HepG2 (cell line): Measurements from ENCODE around the gene LMCD1. TPM values are rescaled to one million over a fixed set of nuclear protein-coding genes. Genes with fewer than 3 reads are reported as not detected.

ENCODE experiments used
- CEBPB ChIP-seq: IDR thresholded peaks from 2 replicates; pipeline ENCODE4 v1.6.1; 2011; ENCODE audit warnings: low read depth, low read length, improper control_type of control experiment, borderline replicate concordance
- CEBPG ChIP-seq: IDR thresholded peaks from 2 replicates; pipeline ENCODE4 v1.6.1; 2016
- EP300 ChIP-seq, 3 experiments: sonication (generic) in 1 of 3; formaldehyde crosslinking in 1 of 3; IDR thresholded peaks; 2 replicates each; pipeline versions ENCODE4 v1.5.1 to v1.6.1; 2011 to 2020; ENCODE audit warnings: low read depth in 2 of 3, low read length in 2 of 3, borderline replicate concordance in 1 of 3, improper control_type of control experiment in 1 of 3, mild to moderate bottlenecking in 1 of 3, missing genetic modification reagents in 1 of 3, moderate library complexity in 1 of 3
- HMGA1 ChIP-seq: sonication (generic); formaldehyde crosslinking; conservative IDR thresholded peaks from 2 replicates; pipeline ENCODE4 v1.4.0; 2020; ENCODE audit warnings: missing genetic modification reagents
- HNRNPL ChIP-seq: fragments of 200-400 bp; formaldehyde crosslinking; IDR thresholded peaks from 2 replicates; pipeline ENCODE4 v1.6.1; 2017; ENCODE audit warnings: mild to moderate bottlenecking, low read depth, low read length
- HOXA7 ChIP-seq: sonication (generic); formaldehyde crosslinking; IDR thresholded peaks from 2 replicates; pipeline ENCODE4 v1.8.1; 2022; ENCODE audit warnings: mild to moderate bottlenecking, missing genetic modification reagents, moderate library complexity
- KDM5B ChIP-seq: sonication (generic); formaldehyde crosslinking; IDR thresholded peaks from 2 replicates; pipeline ENCODE4 v1.4.0; 2020; ENCODE audit warnings: missing genetic modification reagents, mild to moderate bottlenecking, borderline replicate concordance
- KLF15 ChIP-seq: sonication (generic); formaldehyde crosslinking; IDR thresholded peaks from 2 replicates; pipeline ENCODE4 v1.8.1; 2023; ENCODE audit warnings: borderline replicate concordance, mild to moderate bottlenecking, inconsistent platforms, missing genetic modification reagents, mixed read lengths
- MBD4 ChIP-seq: IDR thresholded peaks from 2 replicates; pipeline ENCODE4 v1.6.1; 2012; ENCODE audit warnings: low read length, inconsistent platforms, borderline replicate concordance
- SAP130 ChIP-seq: IDR thresholded peaks from 2 replicates; pipeline ENCODE4 v1.6.1; 2016; ENCODE audit warnings: low read depth
- ZBTB42 ChIP-seq: sonication (generic); formaldehyde crosslinking; IDR thresholded peaks from 2 replicates; pipeline ENCODE4 v1.5.0; 2020; ENCODE audit warnings: mild to moderate bottlenecking, missing genetic modification reagents
- ZBTB7B ChIP-seq: sonication (generic); formaldehyde crosslinking; IDR thresholded peaks from 2 replicates; pipeline ENCODE4 v1.4.0; 2020; ENCODE audit warnings: missing genetic modification reagents
- ZEB1 ChIP-seq: IDR thresholded peaks from 2 replicates; pipeline ENCODE4 v1.6.1; 2012; ENCODE audit warnings: mild to moderate bottlenecking, low read depth, inconsistent platforms; ENCODE audit not compliant: insufficient replicate concordance
- ZFP82 ChIP-seq: sonication (generic); formaldehyde crosslinking; IDR thresholded peaks from 2 replicates; pipeline ENCODE4 v1.5.1; 2020; ENCODE audit warnings: mild to moderate bottlenecking, missing genetic modification reagents, borderline replicate concordance
- ZFX ChIP-seq: sonication (generic); formaldehyde crosslinking; IDR thresholded peaks from 2 replicates; pipeline ENCODE4 v1.4.0; 2020; ENCODE audit warnings: mild to moderate bottlenecking, low read depth, missing genetic modification reagents, moderate library complexity
- ZFYVE20 ChIP-seq: sonication (generic); formaldehyde crosslinking; IDR thresholded peaks from 2 replicates; pipeline ENCODE4 v1.8.0; 2023; ENCODE audit warnings: low read depth, mild to moderate bottlenecking, moderate library complexity, missing genetic modification reagents, borderline replicate concordance
- ZNF205 ChIP-seq: IDR thresholded peaks from 2 replicates; pipeline ENCODE4 v1.6.1; 2018; ENCODE audit warnings: missing biosample characterization, missing genetic modification reagents
- ZNF292 ChIP-seq: sonication (generic); formaldehyde crosslinking; IDR thresholded peaks from 2 replicates; pipeline ENCODE4 v1.8.1; 2022; ENCODE audit warnings: mild to moderate bottlenecking, low read depth, missing genetic modification reagents, borderline replicate concordance
- ZNF512 ChIP-seq: sonication (generic); formaldehyde crosslinking; IDR thresholded peaks from 2 replicates; pipeline ENCODE4 v1.4.0; 2020; ENCODE audit warnings: mild to moderate bottlenecking, missing genetic modification reagents
- ZNF557 ChIP-seq: sonication (generic); formaldehyde crosslinking; IDR thresholded peaks from 2 replicates; pipeline ENCODE4 v1.4.0; 2020; ENCODE audit warnings: missing genetic modification reagents
- ZNF569 ChIP-seq: sonication (generic); formaldehyde crosslinking; IDR thresholded peaks from 2 replicates; pipeline ENCODE4 v1.5.0; 2020; ENCODE audit warnings: mild to moderate bottlenecking, missing genetic modification reagents, moderate library complexity, borderline replicate concordance
- ZNF615 ChIP-seq: sonication (generic); formaldehyde crosslinking; IDR thresholded peaks from 2 replicates; pipeline ENCODE4 v1.5.0; 2020; ENCODE audit warnings: mild to moderate bottlenecking, missing genetic modification reagents, borderline replicate concordance
- ZNF792 ChIP-seq: IDR thresholded peaks from 2 replicates; pipeline ENCODE4 v1.6.1; 2016
- polyA plus RNA-seq, 8 experiments: library from polyadenylated mRNA; depleted of rRNA in 3 of 8; stranded (reverse) in 7 of 8; unstranded in 1 of 8; fragments of >200 nt; fragmentation: Illumina TruSeq in 4 of 8; extraction: Trizol in 4 of 8; gene quantifications; 2 replicates each; pipeline versions ENCODE4 v1.2.1 to v1.2.3, GENCODE V29; 2011 to 2016; ENCODE audit warnings: low read depth in 4 of 8, missing spikeins in 1 of 8, mixed read lengths in 1 of 8; ENCODE audit not compliant: insufficient read depth in 1 of 8
- total RNA-seq, 5 experiments: library from RNA; depleted of rRNA; stranded (reverse); fragments of >200 nt; fragmentation: Illumina TruSeq; extraction: Trizol; gene quantifications; 2 replicates each; pipeline ENCODE4 v1.2.3, GENCODE V29; 2016; ENCODE audit warnings: low read depth in 1 of 5
- TF ChIP-seq, protein P1 (sequence below): sonication (generic); formaldehyde crosslinking; IDR thresholded peaks from 2 replicates; pipeline ENCODE4 v1.4.0; 2020; ENCODE audit warnings: missing genetic modification reagents, borderline replicate concordance
- TF ChIP-seq, protein P2 (sequence below): sonication (generic); formaldehyde crosslinking; IDR thresholded peaks from 2 replicates; pipeline ENCODE4 v1.4.0; 2020; ENCODE audit warnings: mild to moderate bottlenecking, missing genetic modification reagents

Gene LMCD1
- total and polyA plus RNA-seq, 2 of the 13 experiments (the other 11 are each of a cell fraction or from before 2014, with no cell fraction given): 6.2 to 7.1 TPM

DNA sequence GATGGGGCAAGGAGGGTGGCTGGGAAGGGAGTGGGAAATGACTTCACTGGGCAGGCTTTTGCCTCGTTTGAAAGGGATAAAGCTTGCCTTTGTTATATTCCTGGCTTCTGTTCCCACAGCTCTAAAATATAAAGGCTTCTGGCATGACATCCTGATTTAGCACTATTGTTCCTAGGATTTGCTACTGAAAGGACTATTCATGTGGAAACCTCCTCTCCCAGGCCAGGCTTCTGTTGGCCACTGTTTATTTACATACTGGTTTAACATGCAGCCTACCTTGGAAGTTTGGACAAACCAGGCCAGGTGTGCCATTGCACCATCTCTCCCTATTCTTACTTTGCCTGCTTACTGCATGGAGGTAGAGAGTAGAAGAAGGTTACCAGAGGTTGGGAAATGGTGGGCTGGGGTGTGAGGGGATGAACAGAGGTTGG is 2.4 kb upstream of the LMCD1 start (continued):
- TF ChIP-seq ZNF615 (no peak), HOXA7 (CRISPR knock-in tag) (no peak), ZNF792 (CRISPR knock-in tag) (0 out of 2 replicates have a peak, but pooled peaks have one; percentile 36), CEBPB (peak; percentile 66), ZEB1 (peak; percentile 66), SAP130 (CRISPR knock-in tag) (peak; percentile 59), ZBTB42 (CRISPR knock-in tag) (no peak), ZNF557 (CRISPR knock-in tag) (no peak), KLF15 (CRISPR knock-in tag) (no peak), KDM5B (no peak), HNRNPL (no peak), ZNF569 (CRISPR knock-in tag) (no peak), ZNF512 (CRISPR knock-in tag) (no peak), ZFX (no peak), HMGA1 (no peak), ZNF292 (CRISPR knock-in tag) (no peak), CEBPG (CRISPR knock-in tag) (peak; percentile 85), MBD4 (no peak), ZNF205 (CRISPR knock-in tag) (no peak), ZFP82 (CRISPR knock-in tag) (no peak), ZBTB7B (CRISPR knock-in tag) (no peak), EP300 (IDR thresholded peaks at IDR 0.05; ENCODE audit: low read depth in 2 of 2, low read length in 2 of 2) (0 out of 4 replicates have a peak, but pooled peaks of 1 of the 2 experiments have one; percentile 32), EP300 (CRISPR knock-in tag; IDR thresholded peaks at IDR 0.05; ENCODE audit: borderline replicate concordance) (peak; percentile 48; the same call in 1 of the 2 replicates), ZFYVE20 (no peak)
- TF ChIP-seq, protein P1, sequence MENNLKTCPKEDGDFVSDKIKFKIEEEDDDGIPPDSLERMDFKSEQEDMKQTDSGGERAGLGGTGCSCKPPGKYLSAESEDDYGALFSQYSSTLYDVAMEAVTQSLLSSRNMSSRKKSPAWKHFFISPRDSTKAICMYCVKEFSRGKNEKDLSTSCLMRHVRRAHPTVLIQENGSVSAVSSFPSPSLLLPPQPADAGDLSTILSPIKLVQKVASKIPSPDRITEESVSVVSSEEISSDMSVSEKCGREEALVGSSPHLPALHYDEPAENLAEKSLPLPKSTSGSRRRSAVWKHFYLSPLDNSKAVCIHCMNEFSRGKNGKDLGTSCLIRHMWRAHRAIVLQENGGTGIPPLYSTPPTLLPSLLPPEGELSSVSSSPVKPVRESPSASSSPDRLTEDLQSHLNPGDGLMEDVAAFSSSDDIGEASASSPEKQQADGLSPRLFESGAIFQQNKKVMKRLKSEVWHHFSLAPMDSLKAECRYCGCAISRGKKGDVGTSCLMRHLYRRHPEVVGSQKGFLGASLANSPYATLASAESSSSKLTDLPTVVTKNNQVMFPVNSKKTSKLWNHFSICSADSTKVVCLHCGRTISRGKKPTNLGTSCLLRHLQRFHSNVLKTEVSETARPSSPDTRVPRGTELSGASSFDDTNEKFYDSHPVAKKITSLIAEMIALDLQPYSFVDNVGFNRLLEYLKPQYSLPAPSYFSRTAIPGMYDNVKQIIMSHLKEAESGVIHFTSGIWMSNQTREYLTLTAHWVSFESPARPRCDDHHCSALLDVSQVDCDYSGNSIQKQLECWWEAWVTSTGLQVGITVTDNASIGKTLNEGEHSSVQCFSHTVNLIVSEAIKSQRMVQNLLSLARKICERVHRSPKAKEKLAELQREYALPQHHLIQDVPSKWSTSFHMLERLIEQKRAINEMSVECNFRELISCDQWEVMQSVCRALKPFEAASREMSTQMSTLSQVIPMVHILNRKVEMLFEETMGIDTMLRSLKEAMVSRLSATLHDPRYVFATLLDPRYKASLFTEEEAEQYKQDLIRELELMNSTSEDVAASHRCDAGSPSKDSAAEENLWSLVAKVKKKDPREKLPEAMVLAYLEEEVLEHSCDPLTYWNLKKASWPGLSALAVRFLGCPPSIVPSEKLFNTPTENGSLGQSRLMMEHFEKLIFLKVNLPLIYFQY (CRISPR knock-in tag): no peak
- TF ChIP-seq, protein P2, sequence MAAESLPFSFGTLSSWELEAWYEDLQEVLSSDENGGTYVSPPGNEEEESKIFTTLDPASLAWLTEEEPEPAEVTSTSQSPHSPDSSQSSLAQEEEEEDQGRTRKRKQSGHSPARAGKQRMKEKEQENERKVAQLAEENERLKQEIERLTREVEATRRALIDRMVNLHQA: no peak
